ENCODE results near the gene JMJD1C.

- TF ChIP-seq, protein P1, sequence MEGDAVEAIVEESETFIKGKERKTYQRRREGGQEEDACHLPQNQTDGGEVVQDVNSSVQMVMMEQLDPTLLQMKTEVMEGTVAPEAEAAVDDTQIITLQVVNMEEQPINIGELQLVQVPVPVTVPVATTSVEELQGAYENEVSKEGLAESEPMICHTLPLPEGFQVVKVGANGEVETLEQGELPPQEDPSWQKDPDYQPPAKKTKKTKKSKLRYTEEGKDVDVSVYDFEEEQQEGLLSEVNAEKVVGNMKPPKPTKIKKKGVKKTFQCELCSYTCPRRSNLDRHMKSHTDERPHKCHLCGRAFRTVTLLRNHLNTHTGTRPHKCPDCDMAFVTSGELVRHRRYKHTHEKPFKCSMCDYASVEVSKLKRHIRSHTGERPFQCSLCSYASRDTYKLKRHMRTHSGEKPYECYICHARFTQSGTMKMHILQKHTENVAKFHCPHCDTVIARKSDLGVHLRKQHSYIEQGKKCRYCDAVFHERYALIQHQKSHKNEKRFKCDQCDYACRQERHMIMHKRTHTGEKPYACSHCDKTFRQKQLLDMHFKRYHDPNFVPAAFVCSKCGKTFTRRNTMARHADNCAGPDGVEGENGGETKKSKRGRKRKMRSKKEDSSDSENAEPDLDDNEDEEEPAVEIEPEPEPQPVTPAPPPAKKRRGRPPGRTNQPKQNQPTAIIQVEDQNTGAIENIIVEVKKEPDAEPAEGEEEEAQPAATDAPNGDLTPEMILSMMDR (conservative IDR thresholded peaks at IDR 0.05; ENCODE audit: low read depth, low read length): no peak
- TF ChIP-seq EZH2 (IDR thresholded peaks at IDR 0.05; ENCODE audit: low read length, unreplicated experiment): no peak
Measured at GRCh38 chr10:63393050-63393449, 72.7 kb downstream of the JMJD1C start.

All from PC-3 (cell line).